ENCODE data around the gene M1AP.

- TF ChIP-seq, protein P1, sequence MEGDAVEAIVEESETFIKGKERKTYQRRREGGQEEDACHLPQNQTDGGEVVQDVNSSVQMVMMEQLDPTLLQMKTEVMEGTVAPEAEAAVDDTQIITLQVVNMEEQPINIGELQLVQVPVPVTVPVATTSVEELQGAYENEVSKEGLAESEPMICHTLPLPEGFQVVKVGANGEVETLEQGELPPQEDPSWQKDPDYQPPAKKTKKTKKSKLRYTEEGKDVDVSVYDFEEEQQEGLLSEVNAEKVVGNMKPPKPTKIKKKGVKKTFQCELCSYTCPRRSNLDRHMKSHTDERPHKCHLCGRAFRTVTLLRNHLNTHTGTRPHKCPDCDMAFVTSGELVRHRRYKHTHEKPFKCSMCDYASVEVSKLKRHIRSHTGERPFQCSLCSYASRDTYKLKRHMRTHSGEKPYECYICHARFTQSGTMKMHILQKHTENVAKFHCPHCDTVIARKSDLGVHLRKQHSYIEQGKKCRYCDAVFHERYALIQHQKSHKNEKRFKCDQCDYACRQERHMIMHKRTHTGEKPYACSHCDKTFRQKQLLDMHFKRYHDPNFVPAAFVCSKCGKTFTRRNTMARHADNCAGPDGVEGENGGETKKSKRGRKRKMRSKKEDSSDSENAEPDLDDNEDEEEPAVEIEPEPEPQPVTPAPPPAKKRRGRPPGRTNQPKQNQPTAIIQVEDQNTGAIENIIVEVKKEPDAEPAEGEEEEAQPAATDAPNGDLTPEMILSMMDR (IDR thresholded peaks at IDR 0.05; ENCODE audit: low read length) = no peak
- no peak for TF ChIP-seq EZH2 (optimal IDR thresholded peaks at IDR 0.05; ENCODE audit: low read depth, low read length)
Observed at GRCh38 chr2:74573747-74574562, 74.2 kb downstream of the M1AP start.

All from MM.1S (cell line).